Measurements from ENCODE around the gene HRH3.

Gene HRH3

DNA sequence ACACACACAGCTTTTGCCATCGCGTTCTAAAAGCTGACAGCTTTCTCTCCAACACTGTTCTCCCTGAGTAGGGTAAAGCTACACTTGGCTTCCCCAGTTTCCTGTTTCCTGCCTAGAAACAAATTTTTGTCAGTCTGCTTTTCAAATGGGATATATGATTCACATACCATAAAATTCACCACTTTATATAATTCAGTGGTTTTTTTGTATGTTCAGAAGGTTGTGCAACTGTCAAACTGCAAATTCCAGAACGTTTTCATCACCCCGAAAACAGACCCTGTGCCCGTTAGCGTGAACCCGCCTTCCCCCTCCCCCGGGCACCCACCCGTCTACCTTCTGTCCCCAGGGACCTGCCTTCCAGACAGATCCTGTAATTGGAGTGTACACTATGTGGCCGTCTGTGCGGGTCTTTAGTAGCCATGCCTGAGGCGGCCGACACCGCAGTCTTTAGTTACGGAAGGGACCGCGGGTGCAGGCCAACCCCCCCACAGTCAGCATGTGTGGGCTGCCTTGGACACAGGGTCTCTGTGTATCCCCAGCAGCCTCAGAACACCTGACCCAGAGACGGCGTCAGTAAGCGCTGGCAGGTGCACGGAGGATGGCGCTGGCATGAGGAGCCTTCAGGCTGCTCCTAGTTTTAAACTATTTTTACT is 16.6 kb downstream of the HRH3 start:
- no peaks in the 10 kb centered on the region for H3K27me3 ChIP-seq
- H3K4me2 ChIP-seq = peak overlapping the region; percentile 98
- H3K4me1 ChIP-seq = peaks cover 80% of the 10 kb centered on the region
- H3K9me3 ChIP-seq = no peaks in the 10 kb centered on the region
- peak overlapping the region; percentile 73 for H3K9ac ChIP-seq
- H4K20me1 ChIP-seq = peaks cover 28% of the 10 kb centered on the region
- H3K36me3 ChIP-seq = peaks cover 22% of the 10 kb centered on the region
- peak overlapping the region; percentile 84 for H3K27ac ChIP-seq
- no peak for TF ChIP-seq Cebpa-rat (IDR thresholded peaks at IDR 0.05)
- H3K4me3 ChIP-seq = peak overlapping the region; percentile 50

DNA sequence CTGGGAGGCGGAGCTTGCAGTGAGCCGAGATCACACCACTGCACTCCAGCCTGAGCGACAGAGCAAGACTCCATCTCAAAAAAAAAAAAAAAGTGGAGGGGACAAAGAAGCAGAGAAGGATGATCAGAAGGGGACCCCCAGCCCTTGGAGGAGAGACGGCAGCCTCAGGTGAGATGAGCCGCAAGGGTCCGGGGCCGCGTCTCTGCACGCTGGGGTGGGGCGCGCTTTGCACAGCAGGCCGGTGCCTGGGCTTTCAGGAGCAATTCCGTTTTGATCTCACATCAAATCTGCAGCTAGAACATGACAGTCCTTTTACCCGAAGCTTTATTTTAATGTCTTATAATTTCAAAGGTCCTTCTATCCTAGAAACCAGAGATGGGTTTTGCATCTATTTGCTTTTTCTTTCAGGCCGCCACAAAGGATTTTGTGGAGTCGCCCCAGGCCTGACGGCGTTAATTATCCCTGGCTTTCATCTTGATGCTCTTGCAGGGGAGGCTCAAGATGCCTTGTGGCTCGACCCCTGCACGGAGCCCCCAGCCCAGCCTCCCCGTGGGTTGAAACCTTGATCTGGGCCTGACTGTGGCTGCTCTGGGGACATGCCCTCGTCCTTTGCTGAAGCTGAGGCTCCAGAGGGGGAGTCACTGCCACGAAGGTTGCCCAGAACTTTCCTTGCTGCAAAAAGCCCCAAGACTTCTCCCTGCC is 17.3 kb downstream of the HRH3 start:
- Histone ChIP-seq H3K4me3 (peak overlapping the region; percentile 50), H3K9ac (peak overlapping the region; percentile 73), H3K27me3 (no peaks in the 10 kb centered on the region), H3K9me3 (no peaks in the 10 kb centered on the region), H4K20me1 (peaks cover 28% of the 10 kb centered on the region), H3K4me2 (peak overlapping the region; percentile 98), H3K4me1 (peaks cover 85% of the 10 kb centered on the region), H3K36me3 (peaks cover 29% of the 10 kb centered on the region), H3K27ac (peak overlapping the region; percentile 84)
- TF ChIP-seq Cebpa-rat (IDR thresholded peaks at IDR 0.05) = no peak

DNA sequence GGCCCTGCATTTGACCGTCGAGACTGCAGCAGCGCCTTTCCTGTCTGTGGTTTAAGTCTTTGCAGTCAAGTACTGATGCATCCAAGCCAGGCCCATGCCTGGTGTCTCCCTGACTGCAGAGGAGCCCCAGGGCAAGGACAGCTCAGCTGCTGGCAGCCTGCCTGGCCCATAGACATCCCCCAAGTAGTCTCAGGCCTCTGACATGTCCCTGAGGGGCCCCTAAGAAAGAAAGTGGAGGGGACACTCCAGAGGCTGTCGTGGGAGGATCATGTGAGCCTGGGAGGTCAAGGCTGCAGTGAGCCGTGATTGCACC is 18.0 kb downstream of the HRH3 start:
- peaks cover 28% of the 10 kb centered on the region for H4K20me1 ChIP-seq
- H3K27ac ChIP-seq = peak overlapping the region; percentile 84
- H3K36me3 ChIP-seq = peaks cover 33% of the 10 kb centered on the region
- no peaks in the 10 kb centered on the region for H3K27me3 ChIP-seq
- no peaks in the 10 kb centered on the region for H3K9me3 ChIP-seq
- H3K4me1 ChIP-seq = peaks cover 86% of the 10 kb centered on the region
- peak overlapping the region; percentile 98 for H3K4me2 ChIP-seq
- H3K4me3 ChIP-seq = peak overlapping the region; percentile 56
- TF ChIP-seq Cebpa-rat (IDR thresholded peaks at IDR 0.05) = no peak
- H3K9ac ChIP-seq = peak overlapping the region; percentile 51

DNA sequence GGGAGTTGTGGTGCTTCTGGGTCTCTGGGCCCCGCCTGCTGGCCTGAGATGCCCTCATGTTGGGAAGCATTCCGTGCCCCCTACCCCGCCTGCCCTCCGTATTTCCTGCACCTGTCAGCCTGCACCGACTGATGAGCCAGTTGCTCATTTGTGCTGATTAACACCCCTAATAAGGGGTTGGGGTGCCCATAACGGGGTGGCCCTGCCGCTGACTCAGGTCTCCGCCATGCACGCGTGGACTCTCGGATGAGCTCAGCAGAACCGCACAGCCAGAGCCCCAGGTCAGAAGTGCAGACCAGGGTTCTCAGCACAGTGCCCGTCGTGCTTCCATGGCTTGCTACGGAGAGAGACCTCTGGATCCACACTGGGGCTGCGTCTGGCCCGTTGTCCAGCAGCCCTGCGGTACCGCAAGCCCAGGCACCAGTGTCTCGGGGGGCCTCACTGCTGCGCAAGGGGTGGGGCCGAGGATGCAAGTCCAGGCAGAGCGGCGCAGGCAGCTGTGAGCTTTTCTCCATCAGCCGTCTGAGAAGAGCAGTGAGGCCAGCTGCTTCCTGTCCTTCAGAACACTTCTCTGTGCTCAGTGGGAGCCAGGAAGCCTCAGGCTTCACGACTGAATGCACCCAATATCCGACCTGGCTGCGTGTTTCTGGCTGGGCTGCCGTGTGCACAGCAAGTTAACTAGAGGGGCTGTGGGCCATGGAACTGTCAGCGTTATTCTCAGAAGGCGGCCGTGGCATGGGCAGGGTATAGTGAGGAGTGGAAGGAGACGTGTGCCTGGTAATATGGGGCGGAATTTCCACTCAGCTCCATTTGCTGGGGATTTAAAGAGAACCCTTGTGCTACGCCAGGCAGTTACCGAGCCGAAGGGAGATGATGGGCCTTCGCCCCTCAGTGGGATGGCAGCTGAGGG is 18.6 kb downstream of the HRH3 start:
- H4K20me1 ChIP-seq = peaks cover 28% of the 10 kb centered on the region
- H3K4me3 ChIP-seq = peak overlapping the region; percentile 56
- no peaks in the 10 kb centered on the region for H3K27me3 ChIP-seq
- peaks cover 92% of the 10 kb centered on the region for H3K4me1 ChIP-seq
- peaks cover 33% of the 10 kb centered on the region for H3K36me3 ChIP-seq
- no peak for TF ChIP-seq Cebpa-rat (IDR thresholded peaks at IDR 0.05)
- H3K4me2 ChIP-seq = peak overlapping the region; percentile 98
- H3K9ac ChIP-seq = peak overlapping the region; percentile 70
- H3K9me3 ChIP-seq = no peaks in the 10 kb centered on the region
- peak overlapping the region; percentile 84 for H3K27ac ChIP-seq

DNA sequence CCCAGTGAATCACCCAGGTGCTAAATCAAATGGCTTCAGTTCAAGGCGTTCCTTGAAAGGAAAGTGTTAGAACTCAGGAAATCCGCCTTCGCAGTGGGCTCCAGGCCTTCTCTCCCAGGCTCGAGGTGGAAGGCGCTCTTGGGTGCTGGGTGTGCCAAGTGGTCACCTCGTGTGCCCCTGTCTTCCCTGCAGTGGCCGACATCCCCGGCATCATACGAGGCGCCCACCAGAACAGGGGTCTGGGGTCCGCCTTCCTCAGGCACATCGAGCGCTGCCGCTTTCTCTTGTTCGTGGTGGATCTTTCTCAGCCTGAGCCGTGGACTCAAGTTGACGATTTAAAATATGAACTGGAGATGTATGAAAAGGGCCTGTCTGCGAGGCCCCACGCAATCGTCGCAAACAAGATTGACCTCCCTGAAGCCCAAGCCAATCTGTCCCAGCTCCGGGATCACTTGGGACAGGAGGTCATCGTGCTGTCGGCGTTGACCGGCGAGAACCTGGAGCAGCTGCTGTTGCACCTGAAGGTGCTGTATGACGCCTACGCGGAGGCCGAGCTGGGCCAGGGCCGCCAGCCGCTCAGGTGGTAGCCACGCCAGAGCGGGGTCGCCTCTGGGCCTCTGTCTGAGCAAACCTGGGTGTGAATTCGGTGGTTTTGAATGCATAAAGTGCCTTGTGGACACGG is 19.4 kb downstream of the HRH3 start:
- Histone ChIP-seq H3K4me3 (peak overlapping the region; percentile 56), H3K27me3 (no peaks in the 10 kb centered on the region), H3K9me3 (no peaks in the 10 kb centered on the region), H3K4me2 (peak overlapping the region; percentile 98), H3K27ac (peak overlapping the region; percentile 84), H3K36me3 (peaks cover 33% of the 10 kb centered on the region), H4K20me1 (peaks cover 36% of the 10 kb centered on the region), H3K9ac (peak overlapping the region; percentile 70), H3K4me1 (peaks cover 93% of the 10 kb centered on the region)
- TF ChIP-seq Cebpa-rat (IDR thresholded peaks at IDR 0.05) = no peak

DNA sequence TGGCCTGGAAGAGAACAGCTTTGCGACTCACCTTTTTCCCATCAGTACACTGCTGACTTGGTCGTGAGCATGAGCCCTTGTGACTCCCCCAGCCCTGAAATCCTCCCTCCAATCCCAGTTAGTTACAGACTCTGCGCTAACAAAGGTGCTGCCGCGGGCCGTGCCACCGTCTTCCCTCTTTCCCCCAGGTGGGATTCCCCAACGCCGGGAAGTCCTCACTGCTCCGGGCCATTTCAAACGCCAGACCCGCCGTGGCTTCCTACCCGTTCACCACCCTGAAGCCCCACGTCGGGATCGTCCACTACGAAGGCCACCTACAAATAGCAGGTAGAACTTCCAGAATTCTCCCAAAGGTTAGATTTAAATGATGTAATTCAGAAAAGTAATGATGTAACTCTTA is 21.1 kb downstream of the HRH3 start:
- peaks cover 53% of the 10 kb centered on the region for H4K20me1 ChIP-seq
- no peaks in the 10 kb centered on the region for H3K9me3 ChIP-seq
- H3K27me3 ChIP-seq = no peaks in the 10 kb centered on the region
- no peak overlapping the region for H3K9ac ChIP-seq
- H3K4me3 ChIP-seq = no peak overlapping the region
- H3K36me3 ChIP-seq = peaks cover 33% of the 10 kb centered on the region
- peaks cover 93% of the 10 kb centered on the region for H3K4me1 ChIP-seq
- no peak for TF ChIP-seq Cebpa-rat (IDR thresholded peaks at IDR 0.05)
- no peak overlapping the region for H3K27ac ChIP-seq
- H3K4me2 ChIP-seq = 0 out of 2 replicates have a peak overlapping the region, but pooled peaks have one; percentile 44

DNA sequence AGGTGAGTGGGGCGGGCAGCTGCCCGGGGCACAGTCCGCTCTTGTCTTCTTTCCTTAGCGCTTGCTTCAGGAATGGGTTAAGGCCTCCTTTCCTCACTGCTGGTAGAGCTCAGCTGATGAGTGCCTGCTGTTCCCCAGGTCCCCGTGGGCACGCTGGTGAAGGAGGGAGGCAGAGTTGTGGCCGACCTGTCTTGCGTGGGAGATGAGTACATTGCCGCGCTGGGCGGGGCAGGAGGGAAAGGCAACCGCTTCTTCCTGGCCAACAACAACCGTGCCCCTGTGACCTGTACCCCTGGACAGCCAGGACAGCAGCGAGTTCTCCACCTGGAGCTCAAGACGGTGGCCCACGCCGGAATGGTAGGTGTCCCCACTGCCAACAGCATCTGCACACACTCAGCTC is 21.6 kb downstream of the HRH3 start:
- Histone ChIP-seq H3K4me3 (no peak overlapping the region), H3K9ac (no peak overlapping the region), H3K27ac (0 out of 2 replicates have a peak overlapping the region, but pooled peaks have one; percentile 11), H3K27me3 (no peaks in the 10 kb centered on the region), H3K9me3 (no peaks in the 10 kb centered on the region), H4K20me1 (peaks cover 56% of the 10 kb centered on the region), H3K4me1 (peaks cover 93% of the 10 kb centered on the region), H3K36me3 (peaks cover 37% of the 10 kb centered on the region), H3K4me2 (peak overlapping the region; percentile 44; the same call in 1 of the 2 replicates)
- TF ChIP-seq Cebpa-rat (IDR thresholded peaks at IDR 0.05) = no peak

DNA sequence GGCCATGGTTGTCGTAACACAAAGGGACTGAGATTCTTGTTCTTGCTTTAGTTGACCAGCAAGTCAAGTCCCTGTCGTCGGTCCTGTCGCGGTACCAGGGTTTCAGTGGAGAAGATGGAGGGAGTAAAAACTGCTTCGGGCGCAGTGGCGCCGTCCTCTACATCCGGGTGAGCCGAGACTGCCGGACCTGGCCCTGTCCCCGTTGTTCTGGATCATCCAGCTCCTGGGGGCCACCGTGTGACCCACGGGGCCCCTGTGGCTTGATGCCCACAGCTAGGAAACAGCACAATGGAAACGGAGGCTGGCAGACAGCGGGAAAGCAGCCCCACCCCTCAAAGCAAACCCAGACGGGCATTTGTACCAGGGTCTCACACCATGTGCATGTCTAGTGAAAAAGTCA is 22.3 kb downstream of the HRH3 start:
- Histone ChIP-seq H3K27me3 (no peaks in the 10 kb centered on the region), H3K4me1 (peaks cover 93% of the 10 kb centered on the region), H3K36me3 (peaks cover 42% of the 10 kb centered on the region), H3K4me2 (peak overlapping the region; percentile 44), H3K9ac (no peak overlapping the region; the same call in 1 of the 2 replicates), H4K20me1 (peaks cover 58% of the 10 kb centered on the region), H3K4me3 (no peak overlapping the region), H3K27ac (0 out of 2 replicates have a peak overlapping the region, but pooled peaks have one; percentile 11), H3K9me3 (no peaks in the 10 kb centered on the region)
- TF ChIP-seq Cebpa-rat (IDR thresholded peaks at IDR 0.05) = no peak

DNA sequence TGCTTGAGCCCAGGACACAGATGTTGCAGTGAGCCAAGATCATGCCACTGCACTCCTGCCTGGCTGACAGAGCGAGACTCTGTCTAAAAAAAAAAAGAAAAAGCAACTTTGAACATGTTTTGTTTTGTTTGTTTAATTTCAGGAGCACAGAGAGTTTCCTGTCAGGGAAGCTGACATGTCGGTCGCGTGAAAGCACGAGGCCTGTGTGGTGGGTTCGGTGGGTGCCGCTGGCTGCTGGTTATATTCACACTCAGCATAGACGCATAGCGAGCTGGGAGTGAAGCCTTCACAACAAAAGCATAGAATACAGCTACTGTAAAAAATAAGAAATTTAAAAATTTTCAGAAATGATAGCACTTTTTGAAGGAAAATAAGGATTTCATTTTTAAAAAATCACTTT is 22.8 kb downstream of the HRH3 start:
- Histone ChIP-seq H3K9ac (no peak overlapping the region), H3K4me1 (peaks cover 93% of the 10 kb centered on the region), H4K20me1 (peaks cover 58% of the 10 kb centered on the region), H3K4me2 (peak overlapping the region; percentile 44), H3K4me3 (no peak overlapping the region), H3K9me3 (no peaks in the 10 kb centered on the region), H3K27me3 (no peaks in the 10 kb centered on the region), H3K27ac (no peak overlapping the region), H3K36me3 (peaks cover 42% of the 10 kb centered on the region)
- no peak for TF ChIP-seq Cebpa-rat (IDR thresholded peaks at IDR 0.05)
